Putamen (tissue), 1 donor: ENCODE measurements around the gene CYGB.

Experiments used
- DNase-seq: peaks from one replicate; pipeline ENCODE4 v3.0.0-alpha.2; 2016; ENCODE audit warnings: low spot score

CYGB gene

GRCh38 chr17:76550712-76551615 is 13.5 kb upstream of the CYGB start:
- no peak for DNase-seq

GRCh38 chr17:76549539-76549938 is 12.0 kb upstream of the CYGB start:
- DNase-seq, result no peak

- no peak for DNase-seq
These were observed 11.7 kb upstream of the CYGB start for GRCh38 chr17:76549215-76549518.

- no peak for DNase-seq
These were observed 11.1 kb upstream of the CYGB start for GRCh38 chr17:76548378-76549214.

GRCh38 chr17:76547642-76548202 is 10.2 kb upstream of the CYGB start:
- DNase-seq, result no peak

- DNase-seq, result peak; percentile 74
These were observed 9.7 kb upstream of the CYGB start for GRCh38 chr17:76547183-76547641.

GRCh38 chr17:76546556-76547182 is 9.2 kb upstream of the CYGB start:
- no peak for DNase-seq

- DNase-seq, result no peak
These were observed 8.5 kb upstream of the CYGB start for GRCh38 chr17:76545918-76546555.

GRCh38 chr17:76544546-76545365 is 7.2 kb upstream of the CYGB start:
- DNase-seq, result no peak

- DNase-seq, result peak; percentile 79
These were observed 6.5 kb upstream of the CYGB start for GRCh38 chr17:76543826-76544545.

- peak; percentile 72 for DNase-seq
These were observed 5.9 kb upstream of the CYGB start for GRCh38 chr17:76543482-76543825.

GRCh38 chr17:76542984-76543383 is 5.5 kb upstream of the CYGB start:
- DNase-seq, result no peak

- DNase-seq, result no peak
These were observed 5.1 kb upstream of the CYGB start for GRCh38 chr17:76542566-76542971.

- no peak for DNase-seq
These were observed 4.4 kb upstream of the CYGB start for GRCh38 chr17:76541739-76542454.

GRCh38 chr17:76540381-76541300 is 3.1 kb upstream of the CYGB start:
- DNase-seq, result peak; percentile 97

- no peak for DNase-seq
These were observed 2.2 kb upstream of the CYGB start, which contains the start of gene PRCD for GRCh38 chr17:76539631-76540271. TSS of gene PRCD (plus strand) at chr17:76540044. CDS start at chr17:76540142, 98 bp downstream.

- no peak for DNase-seq
These were observed 1.5 kb upstream of the CYGB start for GRCh38 chr17:76538941-76539570.
